B cell (primary cell): Measurements from ENCODE around the gene TRMT6.

Experiments used
- EZH2 ChIP-seq: IDR thresholded peaks from 2 replicates; pipeline ENCODE4 v1.6.1; 2012; ENCODE audit warnings: borderline replicate concordance, low read depth, mild to moderate bottlenecking, moderate library complexity, low read length; ENCODE audit not compliant: insufficient read depth, poor library complexity, severe bottlenecking
- TF ChIP-seq, protein P1 (sequence below): fragments of 200-600 bp; IDR thresholded peaks from one replicate; pipeline ENCODE4 v1.8.0; 2022; ENCODE audit warnings: antibody characterized with exemption, mild to moderate bottlenecking

DNA sequence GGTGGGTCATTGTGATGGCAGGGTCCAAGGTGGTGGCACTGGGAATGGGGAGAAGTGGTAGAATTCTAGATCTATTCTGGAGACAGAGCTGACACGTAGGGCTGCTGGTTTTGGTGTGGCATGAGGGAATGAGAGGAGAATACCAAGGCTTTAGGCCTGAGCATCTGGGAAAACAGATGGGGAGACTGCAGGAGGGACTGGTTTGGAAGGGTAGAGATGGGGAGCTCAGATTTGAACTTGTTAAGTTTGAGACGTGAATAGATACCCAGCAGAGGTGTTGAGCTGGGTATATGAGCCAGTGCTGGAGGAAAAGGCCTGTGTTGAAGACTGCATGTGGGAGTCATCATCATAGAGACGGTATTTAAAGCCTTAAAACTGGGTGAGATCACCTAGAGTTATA lies 17.5 kb downstream of the TRMT6 start:
- TF ChIP-seq, protein P1, sequence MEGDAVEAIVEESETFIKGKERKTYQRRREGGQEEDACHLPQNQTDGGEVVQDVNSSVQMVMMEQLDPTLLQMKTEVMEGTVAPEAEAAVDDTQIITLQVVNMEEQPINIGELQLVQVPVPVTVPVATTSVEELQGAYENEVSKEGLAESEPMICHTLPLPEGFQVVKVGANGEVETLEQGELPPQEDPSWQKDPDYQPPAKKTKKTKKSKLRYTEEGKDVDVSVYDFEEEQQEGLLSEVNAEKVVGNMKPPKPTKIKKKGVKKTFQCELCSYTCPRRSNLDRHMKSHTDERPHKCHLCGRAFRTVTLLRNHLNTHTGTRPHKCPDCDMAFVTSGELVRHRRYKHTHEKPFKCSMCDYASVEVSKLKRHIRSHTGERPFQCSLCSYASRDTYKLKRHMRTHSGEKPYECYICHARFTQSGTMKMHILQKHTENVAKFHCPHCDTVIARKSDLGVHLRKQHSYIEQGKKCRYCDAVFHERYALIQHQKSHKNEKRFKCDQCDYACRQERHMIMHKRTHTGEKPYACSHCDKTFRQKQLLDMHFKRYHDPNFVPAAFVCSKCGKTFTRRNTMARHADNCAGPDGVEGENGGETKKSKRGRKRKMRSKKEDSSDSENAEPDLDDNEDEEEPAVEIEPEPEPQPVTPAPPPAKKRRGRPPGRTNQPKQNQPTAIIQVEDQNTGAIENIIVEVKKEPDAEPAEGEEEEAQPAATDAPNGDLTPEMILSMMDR: no peak
- no peak for TF ChIP-seq EZH2
